Measurements from ENCODE around the gene IRGQ.

- TF ChIP-seq CTCF (conservative IDR thresholded peaks at IDR 0.05) (no peak), ZFX (IDR thresholded peaks at IDR 0.05) (no peak)
Measured at GRCh38 chr19:43589277-43589676, 6.7 kb downstream of the IRGQ start.
